ENCODE data around the gene TBC1D1.
"Not testable (repeated sequence)": the region's sequence is repeated elsewhere in the genome, so short reads cannot be mapped to it uniquely, and the experiment has no call there.

TBC1D1 gene

GRCh38 chr4:37968747-37969146 lies 77.9 kb downstream of the TBC1D1 start:
- no peak for DNase-seq

GRCh38 chr4:37970702-37971101 lies 79.8 kb downstream of the TBC1D1 start:
- DNase-seq: no peak

DNA sequence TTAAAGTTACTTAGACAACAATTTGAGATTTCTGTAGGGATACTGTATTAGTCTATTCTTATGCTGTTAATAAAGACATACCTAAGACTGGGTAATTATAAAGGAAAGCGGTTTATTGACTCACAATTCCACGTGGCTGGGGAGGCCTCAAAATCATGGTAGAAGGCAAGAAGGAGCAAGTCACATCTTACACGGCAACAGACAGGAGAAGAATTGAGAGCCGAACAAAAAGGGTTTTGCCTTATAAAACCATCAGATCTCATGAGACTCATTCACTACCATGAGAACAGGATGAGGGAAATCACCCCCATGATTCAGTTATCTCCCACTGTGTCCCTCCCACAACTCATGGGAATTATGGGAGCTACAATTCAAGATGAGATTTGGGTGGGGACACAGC lies 80.3 kb downstream of the TBC1D1 start:
- no peak for DNase-seq

DNA sequence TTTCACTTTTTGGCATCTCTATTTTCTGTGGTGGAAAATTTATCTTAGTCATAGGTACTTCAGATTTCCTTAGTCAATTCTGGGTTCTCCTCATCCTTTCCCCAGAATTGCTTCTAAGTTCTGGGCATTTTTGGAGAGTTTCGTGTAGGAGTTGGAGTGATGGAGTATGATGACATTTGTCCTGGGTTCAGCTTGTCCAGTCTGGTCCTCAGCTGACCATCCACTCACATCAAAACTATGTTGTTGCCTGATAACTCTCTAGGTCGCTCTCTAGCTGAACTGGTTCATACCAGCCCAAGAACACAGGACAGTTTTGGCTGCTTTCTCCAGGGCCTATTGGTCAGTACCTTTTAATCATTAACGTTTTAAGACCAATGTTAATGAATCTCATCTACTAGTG lies 82.6 kb downstream of the TBC1D1 start:
- no peak for DNase-seq

DNA sequence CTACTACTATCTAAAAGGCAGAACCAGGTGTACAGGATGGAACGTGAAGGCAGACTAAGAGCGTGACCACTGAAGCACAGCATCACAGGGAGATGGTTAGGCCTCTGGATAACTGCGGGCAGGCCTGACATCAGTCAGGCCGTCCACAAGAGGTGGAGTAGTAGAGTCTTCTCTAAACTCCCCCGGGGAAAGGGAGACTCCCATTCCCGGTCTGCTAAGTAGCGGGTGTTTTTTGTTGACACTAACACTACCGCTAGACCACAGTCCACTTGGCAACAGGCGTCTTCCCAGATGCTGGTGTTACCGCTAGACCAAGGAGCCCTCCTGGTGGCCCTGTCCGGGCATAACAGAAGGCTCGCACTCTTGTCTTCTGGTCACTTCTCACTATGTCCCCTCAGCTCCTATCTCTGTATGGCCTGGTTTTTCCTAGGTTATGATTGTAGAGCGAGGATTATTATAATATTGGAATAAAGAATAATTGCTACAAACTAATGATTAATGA lies 84.5 kb downstream of the TBC1D1 start:
- not testable (repeated sequence) for DNase-seq

GRCh38 chr4:37976507-37976906 lies 85.6 kb downstream of the TBC1D1 start:
- DNase-seq: no peak

GRCh38 chr4:37976991-37977470 lies 86.1 kb downstream of the TBC1D1 start:
- no peak for DNase-seq

- no peak for DNase-seq
These were observed 86.8 kb downstream of the TBC1D1 start for GRCh38 chr4:37977471-37978247.

DNA sequence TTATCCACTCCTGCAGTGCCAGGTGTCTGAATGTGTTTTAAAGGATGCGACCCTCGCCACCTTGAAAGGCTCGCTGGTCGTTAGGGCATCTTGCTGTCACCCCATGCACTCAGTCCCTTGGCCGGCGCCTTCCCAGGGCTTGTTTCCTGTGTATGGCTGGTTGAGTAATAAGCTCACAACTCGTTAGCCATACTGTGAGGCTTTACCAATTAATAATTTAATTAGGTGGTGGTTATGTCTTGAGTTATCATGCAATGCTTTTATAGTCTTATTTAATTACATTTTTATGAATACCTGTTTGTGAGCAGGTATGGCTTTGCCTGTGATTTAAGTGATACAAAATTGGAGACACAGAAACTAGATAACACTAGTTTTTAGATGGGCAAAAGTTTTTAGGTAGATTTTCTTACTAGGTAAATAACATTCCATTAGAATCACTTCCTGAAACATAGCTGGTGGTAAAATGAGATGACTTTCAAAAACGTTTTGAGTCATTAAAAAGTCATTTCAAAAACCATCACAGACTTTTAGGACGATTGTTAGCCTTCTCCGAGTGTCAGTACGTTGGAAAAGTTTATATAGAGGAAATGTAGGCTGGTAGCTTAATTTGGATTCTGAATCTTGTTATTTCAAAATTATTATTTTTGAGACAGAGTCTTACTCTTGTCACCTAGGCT lies 87.5 kb downstream of the TBC1D1 start:
- DNase-seq: no peak

DNA sequence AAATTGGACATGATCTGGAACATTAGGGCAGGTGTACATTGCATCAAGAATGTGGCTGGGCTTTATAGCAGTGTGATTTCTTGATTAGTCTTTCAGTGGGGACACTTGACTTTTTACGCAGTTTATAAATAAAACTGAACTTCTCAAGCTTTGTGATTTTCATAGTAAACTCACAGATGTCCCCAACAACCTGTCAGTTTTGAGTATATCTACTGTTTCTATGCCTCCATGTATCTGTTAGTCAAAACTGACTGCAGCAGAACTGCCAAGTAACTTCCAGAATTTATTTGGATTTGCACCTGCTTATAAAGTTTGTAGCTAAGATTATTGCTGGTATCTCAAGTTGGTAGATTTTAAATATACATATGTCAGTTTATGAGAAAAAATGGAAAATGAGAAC lies 89.4 kb downstream of the TBC1D1 start:
- DNase-seq: no peak

DNA sequence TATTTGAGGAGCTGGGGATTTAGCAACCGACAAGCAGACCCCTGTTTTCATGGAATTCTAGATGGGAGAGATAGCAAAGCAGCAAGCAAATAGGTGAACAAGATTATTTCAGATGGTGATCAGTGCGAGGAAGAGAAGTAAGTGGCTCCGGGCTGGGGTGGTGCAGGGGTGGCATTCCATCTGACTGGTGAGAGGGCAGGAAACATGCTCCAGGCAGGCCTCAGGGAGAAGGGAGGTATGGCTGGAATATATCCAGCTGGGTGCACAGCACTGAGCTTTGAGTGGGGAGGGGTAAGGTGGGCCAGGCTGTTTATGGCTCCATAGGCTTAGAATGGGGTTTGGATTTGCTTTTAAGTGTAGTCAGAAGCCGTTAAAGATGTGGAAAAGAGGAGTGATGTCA lies 90.5 kb downstream of the TBC1D1 start:
- DNase-seq: no peak

DNA sequence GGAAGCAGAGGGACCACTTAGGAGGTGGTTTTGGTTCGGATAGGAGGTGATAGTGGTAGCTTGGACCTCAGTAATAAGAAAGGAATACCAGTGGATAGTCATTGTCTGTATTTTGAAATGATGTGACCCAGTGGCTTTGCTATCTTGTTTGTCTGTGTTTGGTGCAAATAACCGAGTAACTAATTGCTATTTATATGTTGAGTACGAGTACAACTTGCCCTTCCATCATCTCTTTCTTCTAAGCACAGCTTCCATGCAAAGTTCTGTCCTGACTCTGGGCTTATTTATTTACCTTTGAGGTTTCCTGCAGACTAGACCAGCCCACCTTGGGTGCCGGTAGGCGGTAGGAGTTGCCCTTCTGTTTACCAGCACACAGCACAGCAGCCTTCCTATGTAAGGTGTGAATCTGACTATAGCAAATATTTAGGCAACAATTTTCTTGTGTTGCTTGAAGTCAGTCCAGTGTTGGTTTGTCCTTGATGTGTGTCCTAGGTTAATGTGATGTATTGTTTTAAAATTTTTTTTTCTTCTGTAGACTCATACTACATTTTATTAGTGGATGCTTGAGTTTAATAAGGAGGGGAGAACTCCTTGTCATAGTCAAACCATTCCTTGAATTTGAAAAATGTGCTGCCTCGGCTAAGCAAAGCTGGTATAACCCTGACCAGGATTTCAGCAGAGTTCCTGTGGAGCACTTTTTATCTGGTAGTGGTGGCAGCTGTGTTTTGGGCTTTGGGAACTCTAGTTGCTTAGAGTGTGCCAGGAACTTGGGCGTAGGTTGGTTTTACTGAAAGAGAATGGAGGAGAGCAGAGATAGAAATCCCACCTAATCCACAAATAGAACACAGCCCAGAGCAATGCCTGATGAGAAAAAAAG lies 91.2 kb downstream of the TBC1D1 start:
- DNase-seq: no peak

DNA sequence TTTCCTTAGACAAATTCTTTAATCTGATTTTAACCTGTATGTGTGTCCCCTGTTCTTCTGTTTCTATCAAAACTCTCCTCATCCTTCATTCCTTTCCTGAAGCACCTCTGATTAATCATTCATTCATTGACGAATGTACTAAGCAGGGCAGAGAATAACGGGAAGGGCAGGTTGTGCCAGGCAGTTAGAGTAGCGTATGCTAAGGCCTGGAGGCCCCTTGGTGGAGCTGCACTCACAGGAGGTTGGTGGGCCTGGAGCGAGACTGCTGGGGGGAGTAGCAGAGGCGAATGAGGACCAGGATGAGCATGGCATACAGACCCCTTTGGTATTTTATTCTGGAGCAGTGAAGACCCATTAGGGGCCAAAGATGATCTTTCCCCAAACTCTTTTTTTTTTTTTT lies 91.9 kb downstream of the TBC1D1 start:
- DNase-seq: no peak

- no peak for DNase-seq
These were observed 93.1 kb downstream of the TBC1D1 start for GRCh38 chr4:37983951-37984350.

DNA sequence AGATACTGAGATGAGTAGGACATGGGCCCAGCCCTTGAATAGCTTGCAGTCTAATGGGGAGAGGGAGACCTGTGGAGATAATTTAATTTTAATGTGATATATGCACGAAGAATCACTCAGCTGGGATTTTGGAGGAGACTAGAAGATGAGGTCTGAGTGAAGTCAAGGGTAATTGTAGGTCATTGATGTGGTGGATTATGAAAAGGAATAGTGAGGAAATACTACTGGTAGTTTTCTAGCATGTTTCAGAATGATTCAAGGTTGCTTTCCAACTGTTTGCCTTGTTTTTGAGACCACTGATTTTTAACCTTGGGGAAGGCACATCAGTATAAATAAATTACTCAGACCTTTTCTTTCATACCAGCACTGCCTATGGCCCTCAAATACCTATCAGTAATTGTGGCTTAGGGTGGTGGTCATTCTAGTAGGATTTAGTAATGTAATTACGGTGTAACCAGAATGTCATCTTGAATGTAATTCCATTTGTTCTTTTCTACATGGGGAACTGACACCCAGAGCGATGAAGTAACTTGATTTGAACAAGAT lies 94.9 kb downstream of the TBC1D1 start:
- no peak for DNase-seq

DNA sequence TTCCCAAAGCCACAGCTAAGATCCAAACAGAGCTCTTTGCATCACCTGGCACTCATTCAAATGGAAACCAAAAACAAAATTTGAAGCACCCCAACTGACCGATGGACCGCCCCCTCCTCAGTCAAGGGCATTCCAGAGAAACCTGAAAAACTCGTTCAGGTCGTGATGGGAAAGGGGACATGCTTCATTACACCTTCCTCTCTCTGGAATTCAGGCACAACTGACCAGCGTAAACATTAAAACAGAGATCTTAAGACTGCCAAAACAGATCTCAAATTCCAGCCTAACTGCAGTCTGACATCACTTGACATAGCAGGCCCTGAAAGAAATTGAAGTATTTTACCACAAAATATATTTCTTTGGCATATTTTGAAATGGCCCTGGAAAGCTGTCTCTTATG lies 97.8 kb downstream of the TBC1D1 start:
- no peak for DNase-seq

DNA sequence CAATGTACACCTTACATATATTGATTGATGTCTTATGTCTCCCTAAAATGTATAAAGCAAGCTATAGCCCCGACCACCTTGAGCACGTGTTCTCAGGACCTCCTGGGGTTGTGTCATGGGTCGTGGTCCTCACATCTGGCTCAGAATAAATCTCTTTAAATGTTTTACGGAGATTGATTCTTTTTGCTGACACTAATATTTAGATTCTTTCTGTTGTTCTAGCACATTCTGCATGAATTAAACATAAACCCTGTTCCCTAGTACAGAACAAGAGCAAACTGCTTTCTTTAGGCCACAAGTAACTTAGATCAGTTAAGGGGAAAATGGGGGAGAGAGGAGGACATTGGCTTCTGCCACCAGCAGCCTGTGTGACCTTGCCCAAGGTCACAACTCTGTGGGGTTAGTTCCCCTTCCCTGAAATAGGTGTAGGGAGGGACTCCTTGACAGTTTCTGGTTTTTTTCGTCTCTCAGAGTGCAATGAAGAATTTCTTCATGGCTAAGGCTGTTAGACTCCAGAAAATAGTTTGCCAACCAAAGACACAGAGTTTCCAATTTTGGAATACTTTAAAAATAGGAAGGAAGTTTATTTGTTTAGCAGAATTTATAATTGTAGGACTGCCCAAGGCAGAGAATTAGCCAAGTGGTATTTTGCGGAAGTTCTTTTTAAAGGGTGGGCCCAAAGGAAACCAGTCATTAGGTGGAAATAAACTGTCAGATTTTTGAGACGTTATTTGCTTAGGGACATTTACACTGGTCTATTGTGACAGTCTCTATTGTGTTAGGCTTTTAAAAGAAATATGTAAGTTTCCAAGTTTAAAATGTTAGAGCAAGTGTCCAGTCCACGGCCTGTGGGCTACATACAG lies 98.7 kb downstream of the TBC1D1 start:
- no peak for DNase-seq

DNA sequence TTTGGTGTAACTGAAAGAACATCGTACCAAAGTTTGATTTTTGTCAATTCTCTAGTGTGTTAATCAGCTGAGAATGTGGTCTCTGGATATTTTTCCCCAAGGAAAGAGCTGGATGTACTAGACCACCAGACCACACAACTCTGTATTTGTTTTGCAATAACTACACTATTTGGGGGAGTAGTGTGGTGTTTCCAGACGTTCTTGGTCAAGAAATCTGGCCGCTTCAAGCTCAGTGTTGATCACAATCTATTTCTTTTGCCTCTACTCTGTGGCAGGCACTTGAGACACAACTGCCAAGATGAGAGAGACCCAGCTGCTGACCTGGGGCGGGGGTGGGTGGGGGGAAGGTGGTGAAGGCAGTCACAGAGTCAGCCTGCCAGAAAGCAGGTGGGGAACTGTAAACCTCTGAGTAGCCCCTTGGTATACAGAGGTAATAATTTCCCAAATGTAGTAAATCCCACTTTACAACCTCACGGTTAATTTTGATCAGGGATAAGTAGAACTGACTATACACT lies 99.9 kb downstream of the TBC1D1 start:
- DNase-seq: no peak

- no peak for DNase-seq
These were observed 100.9 kb downstream of the TBC1D1 start for GRCh38 chr4:37991623-37992410.

DNA sequence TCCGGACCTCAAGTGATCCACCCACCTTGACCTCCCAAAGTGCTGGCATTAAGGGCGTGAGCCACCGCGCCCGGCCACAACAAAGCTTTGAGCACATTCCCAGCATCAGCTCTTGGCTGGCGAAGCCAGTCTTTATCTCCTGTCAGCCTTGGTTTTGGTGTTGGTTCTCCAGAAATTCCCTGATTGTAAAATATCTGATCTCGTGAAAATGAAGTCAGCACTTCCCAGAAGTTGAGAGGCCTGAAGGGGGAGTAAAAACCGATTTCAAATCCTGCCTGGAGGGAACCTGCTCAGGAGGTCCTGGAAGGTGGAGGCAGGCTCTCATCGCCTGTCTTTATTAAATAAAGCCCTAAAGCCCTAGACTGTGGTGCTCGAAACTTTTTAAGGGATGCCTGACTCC lies 102.9 kb downstream of the TBC1D1 start:
- DNase-seq: no peak

DNA sequence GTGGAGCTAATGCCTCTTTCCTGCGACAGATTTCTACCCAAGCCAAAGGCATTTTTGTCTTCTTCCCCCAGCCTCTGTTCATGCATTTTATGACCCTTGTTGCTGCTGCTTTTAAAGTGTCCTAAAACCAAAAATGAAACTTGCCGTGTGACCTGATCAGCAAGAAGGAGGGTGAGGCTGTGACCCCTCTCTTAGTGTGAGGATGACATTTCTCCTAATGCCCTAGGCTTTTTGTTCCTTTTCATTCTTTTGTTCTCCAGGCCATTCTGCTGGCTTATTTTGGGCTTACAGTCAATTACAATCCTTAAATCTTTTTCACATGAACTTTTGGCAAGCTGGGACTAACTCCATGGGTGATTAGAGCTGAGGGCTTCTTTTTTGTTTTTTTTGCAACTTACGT lies 103.7 kb downstream of the TBC1D1 start:
- DNase-seq: no peak
